HCT116 (cell line): ENCODE results near the gene PROSER3. TPM values are rescaled to one million over a fixed set of nuclear protein-coding genes. Genes with fewer than 3 reads are reported as not detected.

Experiments
- ATAC-seq: fragments of 200-7000 bp; cut with Tn5 transposase; 2 replicates; pipeline ENCODE4 v1.9.1; 2020; ENCODE audit warnings: mild to moderate bottlenecking, moderate library complexity
- BruUV-seq: library from RNA; stranded (reverse); fragments of 400-500 nt; replicated peaks from 2 replicates; lab custom pipeline; 2021; lab: Mats Ljungman, UMichigan
- CTCF ChIA-PET: fragments of 300-600 bp; sonication (Branson Sonifier 250); formaldehyde crosslinking; loops from one replicate; lab custom pipeline; 2021; ENCODE audit warnings: antibody characterized with exemption; lab: Charles Lee
- POLR2A ChIA-PET: fragments of 300-600, 350-600 bp; sonication (Branson Sonifier 250); formaldehyde crosslinking; loops from one replicate; lab custom pipeline; 2021; ENCODE audit warnings: antibody characterized with exemption; lab: Charles Lee
- RAD21 ChIA-PET, 2 experiments: fragments of 300-600 bp; sonication (Branson Sonifier 250); formaldehyde crosslinking; loops; one replicate each; lab custom pipeline; 2023; ENCODE audit warnings: low total read pairs in 2 of 2; ENCODE audit not compliant: uncharacterized antibody in 2 of 2, unreplicated experiment in 2 of 2, low non-redundant PET in 1 of 2; lab: Charles Lee
- DNase-seq: peaks from one replicate; pipeline ENCODE4 v3.0.0-alpha.2; 2010; ENCODE audit warnings: low read depth, low spot score
- H2AFZ ChIP-seq: fragments of 200-600 bp; shearing (Covaris generic), sonication (generic); 2 replicates; pipeline ENCODE4 v1.6.1; 2017; ENCODE audit warnings: low read depth, mixed run types, mixed read lengths, antibody characterized with exemption, low read length; ENCODE audit not compliant: poor library complexity, severe bottlenecking
- H3K27ac ChIP-seq: 2 replicates; pipeline ENCODE4 v1.5.1; 2012; ENCODE audit warnings: low read depth, low read length
- H3K27me3 ChIP-seq: fragments of 200-600 bp; sonication (generic); 2 replicates; pipeline ENCODE4 v1.6.1; 2016; ENCODE audit warnings: mixed run types, low read length, mixed read lengths; ENCODE audit not compliant: insufficient read depth
- H3K36me3 ChIP-seq, 2 experiments: fragments of 200-500 bp in 1 of 2; fragments of 200-600 bp in 1 of 2; sonication (Bioruptor generic) in 1 of 2; sonication (generic) in 1 of 2; 2 replicates each; pipeline versions ENCODE4 v1.5.1 to v1.6.1; 2014 to 2016; ENCODE audit warnings: low read length in 2 of 2, inconsistent platforms in 1 of 2, mixed read lengths in 1 of 2, mixed run types in 1 of 2; ENCODE audit not compliant: insufficient read depth in 2 of 2, control insufficient read depth in 1 of 2
- H3K4me1 ChIP-seq, 2 experiments: fragments of 200-600 bp in 1 of 2; sonication (generic) in 1 of 2; 2 replicates each; pipeline versions ENCODE4 v1.5.1 to v1.6.1; 2012 to 2017; ENCODE audit warnings: low read length in 2 of 2, inconsistent platforms in 1 of 2, mild to moderate bottlenecking in 1 of 2, mixed read lengths in 1 of 2, mixed run types in 1 of 2, moderate library complexity in 1 of 2; ENCODE audit not compliant: insufficient read depth in 2 of 2, control insufficient read depth in 1 of 2
- H3K4me2 ChIP-seq: fragments of 200-600 bp; sonication (generic); 2 replicates; pipeline ENCODE4 v1.6.1; 2017; ENCODE audit warnings: mixed run types, low read length, mixed read lengths
- H3K4me3 ChIP-seq, 2 experiments: fragments of 200-600 bp in 1 of 2; sonication (generic) in 1 of 2; replicated peaks in 1 of 2; 2 replicates each; pipeline ENCODE4 v1.5.1; 2011 to 2016; ENCODE audit warnings: low read length in 2 of 2, control low read depth in 1 of 2, low read depth in 1 of 2, mild to moderate bottlenecking in 1 of 2, mixed read lengths in 1 of 2, mixed run types in 1 of 2
- H3K79me2 ChIP-seq: fragments of 200-600 bp; sonication (generic); 2 replicates; pipeline ENCODE4 v1.6.1; 2017; ENCODE audit warnings: mild to moderate bottlenecking, mixed run types, low read length, moderate library complexity, mixed read lengths; ENCODE audit not compliant: insufficient read depth
- H3K9ac ChIP-seq: fragments of 200-600 bp; sonication (generic); 2 replicates; pipeline ENCODE4 v1.6.1; 2016; ENCODE audit warnings: low read length, mixed read lengths
- H3K9me2 ChIP-seq: fragments of 200-600 bp; sonication (generic), shearing (Covaris generic); 2 replicates; pipeline ENCODE4 v1.6.1; 2017; ENCODE audit warnings: mixed run types, mild to moderate bottlenecking, moderate library complexity; ENCODE audit not compliant: insufficient read depth
- H3K9me3 ChIP-seq, 2 experiments: fragments of 200-500 bp in 1 of 2; fragments of 200-600 bp in 1 of 2; sonication (Bioruptor generic) in 1 of 2; sonication (generic) in 1 of 2; 2 replicates each; pipeline ENCODE4 v1.6.1; 2014 to 2017; ENCODE audit warnings: low read length in 2 of 2, mixed read lengths in 2 of 2, inconsistent platforms in 1 of 2, low read depth in 1 of 2, mild to moderate bottlenecking in 1 of 2, mixed run types in 1 of 2, moderate library complexity in 1 of 2; ENCODE audit not compliant: control insufficient read depth in 1 of 2, insufficient read depth in 1 of 2
- H4K20me1 ChIP-seq: fragments of 200-600 bp; sonication (generic), shearing (Covaris generic); 2 replicates; pipeline ENCODE4 v1.6.1; 2017; ENCODE audit warnings: mixed run types, mild to moderate bottlenecking, moderate library complexity; ENCODE audit not compliant: insufficient read depth
- EGR1 ChIP-seq: IDR thresholded peaks from 2 replicates; pipeline ENCODE4 v1.6.1; 2012; ENCODE audit warnings: low read depth
- EZH2 ChIP-seq: fragments of 200-600 bp; sonication (generic); IDR thresholded peaks from 2 replicates; pipeline ENCODE4 v1.6.1; 2017; ENCODE audit warnings: antibody characterized with exemption, mixed run types
- POLR2A ChIP-seq: IDR thresholded peaks from 2 replicates; pipeline ENCODE4 v1.7.0; 2011; ENCODE audit warnings: borderline replicate concordance; ENCODE audit not compliant: insufficient read depth, insufficient read length; ENCODE audit errors: extremely low read depth
- POLR2AphosphoS5 ChIP-seq: IDR thresholded peaks from 2 replicates; pipeline ENCODE4 v1.6.1; 2011; ENCODE audit warnings: mild to moderate bottlenecking, low read depth, low read length, moderate library complexity
- TCF7L2 ChIP-seq: IDR thresholded peaks from 2 replicates; pipeline ENCODE4 v1.7.0; 2011; ENCODE audit warnings: borderline replicate concordance, inconsistent platforms; ENCODE audit not compliant: insufficient read depth, insufficient read length; ENCODE audit errors: extremely low read depth
- YY1 ChIP-seq: IDR thresholded peaks from 2 replicates; pipeline ENCODE4 v1.6.1; 2011; ENCODE audit warnings: low read length, low read depth, moderate library complexity, mild to moderate bottlenecking; ENCODE audit not compliant: insufficient replicate concordance; ENCODE audit errors: extremely low read depth
- ZFX ChIP-seq: fragments of 450-650 bp; IDR thresholded peaks from 2 replicates; pipeline ENCODE4 v1.6.1; 2017
- ZNF274 ChIP-seq: fragments of 200-500 bp; sonication (Bioruptor generic); IDR thresholded peaks from 2 replicates; pipeline ENCODE4 v1.6.1; 2014; ENCODE audit warnings: mild to moderate bottlenecking, low read depth, low read length, inconsistent platforms
- intact Hi-C: fragments of 100-400 bp; cut with micrococcal nuclease; formaldehyde crosslinking; loops from 2 replicates; pipeline ENCODE4 v1.10.0; 2022
- total RNA-seq: library from RNA; stranded (reverse); gene quantifications from one replicate; pipeline ENCODE4 v1.2.1, GENCODE V29; 2021; ENCODE audit not compliant: unreplicated experiment
- TF ChIP-seq, protein P1 (sequence below), 3 experiments: fragments of 200-600 bp in 1 of 3; sonication (generic) in 1 of 3; IDR thresholded peaks in 2 of 3; conservative IDR thresholded peaks in 1 of 3; 2 replicates each; pipeline ENCODE4 v1.5.1; 2012 to 2017; ENCODE audit warnings: low read depth in 2 of 3, low read length in 2 of 3, antibody characterized with exemption in 1 of 3, borderline replicate concordance in 1 of 3, control low read depth in 1 of 3, mild to moderate bottlenecking in 1 of 3, mixed read lengths in 1 of 3, mixed run types in 1 of 3, moderate library complexity in 1 of 3; ENCODE audit not compliant: insufficient read depth in 1 of 3
- TF ChIP-seq, protein P2 (sequence below): IDR thresholded peaks from 2 replicates; pipeline ENCODE4 v1.6.1; 2012
- TF ChIP-seq, protein P3 (sequence below): IDR thresholded peaks from 2 replicates; pipeline ENCODE4 v1.6.1; 2012

Gene PROSER3
- total RNA-seq, 1 experiment from 2014 or later: 42.5 TPM

DNA sequence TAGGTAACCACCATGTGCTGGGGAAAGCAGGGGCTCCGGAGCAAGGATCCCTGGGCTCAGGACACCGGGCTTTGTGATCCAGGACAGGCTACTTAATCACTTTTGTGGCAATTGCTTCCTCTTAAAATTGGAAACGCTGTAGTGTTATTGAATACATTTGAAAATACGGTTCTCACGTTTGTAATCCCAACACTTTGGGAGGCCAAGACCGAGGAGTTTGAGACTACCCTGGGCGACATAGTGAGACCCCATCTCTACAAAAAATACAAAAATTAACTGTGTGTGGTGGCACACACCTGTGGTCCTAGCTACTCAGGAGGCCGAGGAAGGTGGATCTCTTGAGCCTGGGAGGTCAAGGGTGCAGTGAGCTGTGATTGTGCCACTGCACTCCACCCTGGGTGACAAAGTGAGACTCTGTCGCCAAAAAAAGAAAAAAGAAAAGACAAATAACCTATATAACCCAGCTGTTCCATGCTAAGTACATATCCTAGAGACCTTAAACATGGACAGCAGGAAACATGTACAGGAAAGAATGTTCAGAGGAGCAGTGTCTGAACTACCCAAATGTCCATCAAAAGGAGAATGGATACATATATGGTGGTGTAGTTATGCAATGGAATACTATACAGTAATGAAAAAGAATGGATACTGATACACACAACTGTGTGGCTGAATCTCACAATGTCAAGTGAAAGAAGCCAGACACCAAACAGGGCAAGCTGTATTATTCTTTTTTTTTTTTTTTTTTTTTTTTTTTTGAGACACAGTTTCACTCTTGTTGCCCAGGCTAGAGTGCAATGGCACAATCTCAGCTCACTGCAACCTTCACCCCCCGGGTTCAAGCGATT is 55.3 kb downstream of the PROSER3 start:
- Histone ChIP-seq H3K36me3 (no peaks in the 10 kb centered on the region), H3K79me2 (no peaks in the 10 kb centered on the region), H3K27ac (no peak overlapping the region), H3K9me2 (no peaks in the 10 kb centered on the region), H3K9me3 (no peaks in the 10 kb centered on the region), H3K4me2 (no peak overlapping the region), H2AFZ (no peak overlapping the region), H3K4me3 (no peak overlapping the region), H3K27me3 (no peaks in the 10 kb centered on the region), H3K9ac (no peak overlapping the region), H4K20me1 (no peaks in the 10 kb centered on the region), H3K4me1 (no peaks in the 10 kb centered on the region)
- DNase-seq (no peak), ATAC-seq (no peak)
- POLR2A ChIA-PET: no interaction called here
- CTCF ChIA-PET: no interaction called here
- intact Hi-C loops: no loop called here
- RAD21 ChIA-PET: no interaction called here
- TF ChIP-seq POLR2A (no peak), POLR2AphosphoS5 (no peak), TCF7L2 (no peak), ZFX (no peak), EZH2 (no peak), EGR1 (no peak), YY1 (no peak), ZNF274 (no peak)
- TF ChIP-seq, protein P1, sequence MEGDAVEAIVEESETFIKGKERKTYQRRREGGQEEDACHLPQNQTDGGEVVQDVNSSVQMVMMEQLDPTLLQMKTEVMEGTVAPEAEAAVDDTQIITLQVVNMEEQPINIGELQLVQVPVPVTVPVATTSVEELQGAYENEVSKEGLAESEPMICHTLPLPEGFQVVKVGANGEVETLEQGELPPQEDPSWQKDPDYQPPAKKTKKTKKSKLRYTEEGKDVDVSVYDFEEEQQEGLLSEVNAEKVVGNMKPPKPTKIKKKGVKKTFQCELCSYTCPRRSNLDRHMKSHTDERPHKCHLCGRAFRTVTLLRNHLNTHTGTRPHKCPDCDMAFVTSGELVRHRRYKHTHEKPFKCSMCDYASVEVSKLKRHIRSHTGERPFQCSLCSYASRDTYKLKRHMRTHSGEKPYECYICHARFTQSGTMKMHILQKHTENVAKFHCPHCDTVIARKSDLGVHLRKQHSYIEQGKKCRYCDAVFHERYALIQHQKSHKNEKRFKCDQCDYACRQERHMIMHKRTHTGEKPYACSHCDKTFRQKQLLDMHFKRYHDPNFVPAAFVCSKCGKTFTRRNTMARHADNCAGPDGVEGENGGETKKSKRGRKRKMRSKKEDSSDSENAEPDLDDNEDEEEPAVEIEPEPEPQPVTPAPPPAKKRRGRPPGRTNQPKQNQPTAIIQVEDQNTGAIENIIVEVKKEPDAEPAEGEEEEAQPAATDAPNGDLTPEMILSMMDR (IDR thresholded peaks at IDR 0.05 in 2 of 3, conservative IDR thresholded peaks at IDR 0.05 in 1 of 3; ENCODE audit: borderline replicate concordance in 1 of 3, insufficient read depth in 1 of 3, low read depth in 2 of 3, low read length in 2 of 3): no peak
- TF ChIP-seq, protein P2, sequence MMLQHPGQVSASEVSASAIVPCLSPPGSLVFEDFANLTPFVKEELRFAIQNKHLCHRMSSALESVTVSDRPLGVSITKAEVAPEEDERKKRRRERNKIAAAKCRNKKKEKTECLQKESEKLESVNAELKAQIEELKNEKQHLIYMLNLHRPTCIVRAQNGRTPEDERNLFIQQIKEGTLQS: no peak
- TF ChIP-seq, protein P3, sequence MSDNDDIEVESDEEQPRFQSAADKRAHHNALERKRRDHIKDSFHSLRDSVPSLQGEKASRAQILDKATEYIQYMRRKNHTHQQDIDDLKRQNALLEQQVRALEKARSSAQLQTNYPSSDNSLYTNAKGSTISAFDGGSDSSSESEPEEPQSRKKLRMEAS: no peak
- BruUV-seq: no TSS peak
